ENCODE data around the gene INSIG2.

Gene INSIG2

DNA sequence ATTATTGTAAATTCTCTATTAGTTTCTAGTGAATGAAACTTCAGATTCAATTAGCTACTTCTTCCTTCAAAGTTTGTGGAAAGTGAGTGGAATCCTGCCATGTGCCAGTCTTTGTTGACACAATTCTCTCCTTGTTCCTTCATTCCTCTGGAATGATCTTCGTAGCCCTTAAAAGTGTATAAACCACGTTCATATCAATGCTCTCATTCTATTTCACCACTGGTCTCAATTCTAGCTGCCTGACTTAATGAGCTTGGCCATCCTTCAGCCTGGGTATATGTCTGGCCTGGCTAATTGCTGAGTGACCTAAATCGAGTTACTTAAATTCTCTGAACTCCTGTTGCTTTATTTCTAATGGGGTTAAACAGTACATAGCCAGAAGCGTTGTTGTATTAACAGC, 43.5 kb downstream of the INSIG2 start:
- no peak for DNase-seq

DNA sequence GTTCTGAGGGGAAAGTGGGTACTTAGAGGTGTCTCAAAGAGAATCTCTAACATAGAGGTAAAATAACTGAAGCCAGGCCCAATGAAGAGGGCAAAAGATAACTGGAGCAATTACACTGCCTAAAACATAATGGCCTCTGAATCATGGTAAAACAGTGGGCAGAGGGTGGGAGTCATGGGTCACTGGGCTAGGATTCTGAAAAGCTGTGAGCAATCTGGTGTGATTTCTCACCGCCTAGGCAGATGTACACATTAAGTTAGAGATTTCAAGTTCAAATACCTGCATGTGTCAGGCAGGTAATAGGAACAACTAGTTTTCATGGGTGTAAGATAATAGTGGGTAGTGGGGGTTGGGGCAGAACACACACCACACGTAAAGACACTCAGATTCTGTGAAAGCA, 45.6 kb downstream of the INSIG2 start:
- peak in 1 of 3 donors; percentile 19 for DNase-seq

DNA sequence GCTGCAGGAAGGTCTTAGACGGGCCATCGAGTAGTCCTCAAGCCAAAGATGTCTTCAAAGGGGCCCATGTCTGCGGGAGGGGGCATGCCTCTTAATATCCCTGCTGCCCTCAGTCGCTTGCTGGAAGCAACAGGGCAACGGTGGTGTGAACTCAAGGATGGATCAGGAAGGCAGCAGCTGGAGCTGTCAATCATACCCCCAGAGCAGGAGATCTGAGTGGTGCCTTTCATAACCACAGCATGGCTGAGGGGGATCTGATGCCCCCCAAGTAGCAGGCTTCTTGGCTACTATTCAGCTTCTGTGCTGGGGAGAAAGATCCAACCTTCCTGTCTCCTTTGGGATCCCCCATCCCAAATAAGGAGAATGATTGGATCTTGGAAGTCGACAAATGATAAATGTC, 46.4 kb downstream of the INSIG2 start:
- DNase-seq, result no peak

DNA sequence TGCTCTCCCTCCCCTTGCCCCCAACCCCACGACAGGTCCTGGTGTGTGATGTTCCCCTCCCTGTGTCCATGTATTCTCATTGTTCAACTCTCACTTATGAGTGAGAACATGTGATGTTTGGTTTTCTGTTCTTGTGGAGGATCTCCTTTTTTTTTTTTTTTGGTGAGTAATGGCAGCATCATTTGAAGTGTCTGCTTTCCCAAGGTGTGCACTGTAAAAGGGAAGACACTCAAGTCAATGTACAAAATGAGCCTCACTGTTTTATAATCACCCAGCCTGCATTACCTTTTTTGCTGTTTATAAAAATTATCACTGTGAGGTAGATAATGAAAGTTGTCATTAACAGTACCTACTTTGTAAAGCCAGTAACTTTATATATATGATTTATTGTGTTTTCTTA, 56.9 kb downstream of the INSIG2 start:
- DNase-seq, result no peak

DNA sequence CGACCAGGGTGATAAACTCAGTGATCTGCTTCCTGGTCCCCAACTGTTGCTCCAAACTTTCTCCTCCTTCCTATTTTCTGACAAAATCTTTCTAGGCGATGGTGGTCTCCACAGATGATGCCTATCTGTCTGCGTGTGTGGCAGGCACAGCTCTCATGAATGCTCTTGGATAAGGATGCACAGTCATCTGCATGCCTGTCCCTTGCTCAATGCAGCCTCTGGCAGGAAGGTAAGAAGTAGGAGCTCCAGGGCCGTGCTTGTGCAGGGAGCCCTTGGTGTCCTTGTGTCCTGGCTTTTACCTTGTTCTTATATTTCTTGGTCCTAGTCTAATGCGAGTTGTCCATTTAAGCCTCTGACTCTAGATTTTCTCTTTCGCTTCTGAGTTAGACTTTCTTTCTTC, 57.5 kb downstream of the INSIG2 start:
- no peak for DNase-seq

DNA sequence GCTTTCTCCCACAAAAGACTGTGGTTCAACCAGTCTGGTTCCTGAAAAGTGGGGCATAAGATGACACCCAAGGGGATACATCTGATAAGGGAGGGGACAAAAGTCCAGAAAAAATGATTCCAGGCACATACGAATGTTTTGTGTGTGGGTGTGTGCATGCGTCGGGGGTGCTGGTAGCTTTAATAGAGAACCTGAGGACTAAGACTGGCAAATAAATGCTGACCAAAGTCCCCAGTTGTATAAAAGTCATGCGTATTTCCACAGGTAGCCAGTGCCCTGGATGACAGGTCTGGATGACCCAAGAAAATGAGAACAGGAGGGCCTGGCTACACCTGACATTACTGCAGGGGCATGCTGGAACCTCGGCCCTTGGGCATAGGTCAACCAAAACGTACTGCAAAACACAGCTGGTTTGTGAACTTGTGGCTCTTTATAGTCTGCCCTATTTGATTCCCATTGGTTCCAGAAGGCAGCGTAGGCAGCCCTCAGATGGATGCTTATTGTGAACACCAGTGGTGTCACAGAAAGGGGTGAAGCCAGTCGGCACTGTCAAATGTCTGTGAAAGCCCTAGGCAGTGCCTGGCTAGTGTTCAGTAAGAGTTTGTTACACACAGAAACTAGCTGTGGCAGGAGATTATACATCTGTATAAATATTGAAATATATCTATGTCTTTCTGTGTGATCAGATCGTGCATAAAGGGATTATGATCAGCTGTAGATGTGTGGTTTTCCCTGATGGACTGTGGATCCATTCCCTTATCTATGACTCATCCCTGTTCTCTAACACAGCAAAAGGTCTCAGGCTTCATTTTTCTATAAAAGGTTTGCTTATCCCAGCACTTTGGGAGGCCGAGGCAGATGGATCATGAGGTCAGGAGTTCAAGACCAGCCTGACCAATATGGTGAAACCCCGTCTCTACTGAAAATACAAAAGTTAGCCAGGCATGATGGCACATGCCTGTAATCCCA, 58.3 kb downstream of the INSIG2 start:
- DNase-seq, result no peak

DNA sequence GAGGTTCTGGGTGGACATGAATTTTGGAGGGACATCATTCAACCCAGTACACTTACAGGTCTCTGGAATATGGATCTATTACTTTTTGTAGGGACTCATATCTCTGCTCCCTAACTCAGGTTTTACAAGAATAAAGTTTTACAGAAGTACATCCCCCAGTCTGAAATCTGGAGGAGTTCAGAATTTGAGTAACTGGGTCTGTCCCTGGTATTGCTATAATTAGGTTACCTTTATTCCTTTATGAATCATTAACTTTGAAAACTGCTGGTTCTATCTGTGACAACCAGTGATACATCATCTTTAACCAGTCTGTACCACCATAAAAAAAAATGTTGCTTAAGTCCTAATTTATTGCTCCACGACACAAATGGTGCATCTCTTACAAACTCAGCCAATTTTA, 59.9 kb downstream of the INSIG2 start:
- DNase-seq, result no peak

DNA sequence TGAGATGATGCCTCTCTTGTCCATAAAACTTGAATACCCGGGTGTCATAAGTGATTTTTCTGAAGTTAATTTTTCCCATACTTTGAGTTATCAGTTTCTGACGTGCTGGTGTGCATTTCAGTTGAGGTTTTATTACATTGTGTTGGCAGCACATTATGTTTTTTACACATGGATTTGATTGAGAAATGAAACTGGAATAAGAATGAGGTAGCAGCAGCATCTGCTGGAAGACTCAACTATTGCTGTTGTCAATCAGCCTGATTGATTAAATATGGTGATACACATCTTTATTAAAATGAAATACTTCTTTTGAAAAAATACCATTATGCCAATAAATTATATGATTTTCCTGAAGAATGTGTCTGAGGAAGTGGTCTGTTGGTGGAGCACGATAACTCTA, 60.5 kb downstream of the INSIG2 start:
- DNase-seq, result no peak

DNA sequence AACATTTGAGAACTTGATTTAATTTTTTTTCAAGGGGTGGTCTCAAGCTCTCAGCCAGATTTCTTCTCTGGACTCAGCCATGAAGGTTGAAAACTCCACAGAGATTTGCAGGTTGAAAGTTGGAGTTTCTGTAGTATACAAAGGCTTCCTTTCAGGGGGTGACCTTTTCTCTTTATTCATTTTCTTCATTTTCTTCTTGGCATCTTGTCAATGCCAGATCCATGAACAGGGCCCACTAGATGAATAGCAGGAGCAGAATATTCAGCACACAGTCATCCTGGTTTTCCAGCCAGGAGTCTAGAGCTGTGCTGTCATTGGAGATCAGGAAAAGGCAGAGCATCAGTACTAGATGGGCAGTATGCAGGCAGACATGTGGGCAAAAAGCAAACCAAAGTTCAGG, 62.0 kb downstream of the INSIG2 start:
- no peak for DNase-seq

DNA sequence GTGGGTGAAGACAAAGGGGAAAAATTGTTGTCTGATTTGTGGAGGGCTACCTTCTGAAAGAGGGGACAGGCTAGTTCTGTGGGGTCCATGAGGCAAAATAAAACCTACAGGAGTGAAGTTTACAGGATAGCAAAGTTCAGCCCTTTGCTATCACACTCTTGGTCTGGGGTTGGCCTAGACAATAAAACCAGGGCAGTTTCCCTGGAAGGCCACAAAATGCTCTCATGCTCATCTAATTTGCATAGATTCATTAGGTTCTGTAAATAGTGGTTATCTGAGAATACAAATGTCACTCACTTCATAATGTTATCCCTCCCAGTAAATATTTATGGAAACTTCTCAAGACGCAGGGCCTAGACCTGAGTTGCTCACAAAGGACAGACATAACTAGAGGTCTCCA, 63.6 kb downstream of the INSIG2 start:
- DNase-seq, result no peak

DNA sequence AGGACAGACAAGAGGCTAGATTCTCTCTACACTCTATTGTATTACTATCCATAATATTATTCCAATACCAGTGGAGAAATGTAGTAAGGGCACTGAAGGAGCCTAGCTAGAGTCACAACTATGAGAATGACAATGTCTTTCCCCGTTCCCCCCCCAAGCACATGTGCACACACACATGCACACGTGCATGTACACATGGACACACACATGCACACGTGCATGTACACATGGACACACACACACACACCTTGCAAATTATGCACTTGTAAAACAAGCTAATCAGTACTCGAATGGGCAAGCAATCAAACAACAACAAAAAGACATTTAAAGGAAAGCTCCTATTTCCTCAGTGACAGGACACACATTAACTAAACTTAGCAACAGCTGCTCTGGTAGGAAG, 65.2 kb downstream of the INSIG2 start:
- DNase-seq, result no peak

DNA sequence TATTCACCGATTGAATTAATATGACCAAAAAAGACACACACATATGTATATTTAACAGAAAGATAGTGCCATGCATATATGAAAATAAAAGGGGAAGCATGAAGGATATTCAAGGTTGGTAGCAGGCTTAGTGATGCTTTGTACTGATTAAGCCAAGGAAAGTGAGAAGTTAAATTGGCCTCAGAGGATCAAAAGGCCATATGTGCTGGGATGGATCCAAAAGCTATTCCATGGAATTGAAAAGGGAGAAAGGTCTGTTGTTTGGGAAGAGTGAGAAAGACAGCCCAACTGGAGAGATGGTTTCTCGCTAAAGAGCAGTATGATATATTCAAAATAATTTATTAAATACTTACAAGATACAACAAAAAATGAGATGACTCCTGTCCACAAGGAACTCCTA, 65.9 kb downstream of the INSIG2 start:
- DNase-seq, result no peak
